Measurements from ENCODE around the gene DKK3.

Gene DKK3

DNA sequence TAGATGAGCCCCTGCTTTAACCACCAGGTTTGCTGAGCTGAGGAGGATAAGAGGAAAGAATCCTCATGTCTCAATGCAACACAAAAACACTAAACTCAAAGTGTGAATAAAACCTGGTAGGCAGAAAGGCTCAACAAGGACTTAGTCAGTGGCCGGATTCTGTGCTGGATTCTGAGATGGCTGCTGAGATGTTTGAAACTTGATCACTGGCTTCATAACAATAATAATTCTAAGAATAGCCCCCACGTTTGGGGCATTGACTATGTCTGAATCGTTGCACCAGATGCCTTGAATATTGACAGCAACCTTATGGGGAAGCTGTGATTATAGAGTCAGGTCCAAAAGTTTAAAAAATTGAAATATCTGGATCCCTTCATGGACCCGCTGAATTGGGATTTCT is 4.6 kb downstream of the DKK3 start:
- DNase-seq (ENCODE audit: low read depth) = no peak

DNA sequence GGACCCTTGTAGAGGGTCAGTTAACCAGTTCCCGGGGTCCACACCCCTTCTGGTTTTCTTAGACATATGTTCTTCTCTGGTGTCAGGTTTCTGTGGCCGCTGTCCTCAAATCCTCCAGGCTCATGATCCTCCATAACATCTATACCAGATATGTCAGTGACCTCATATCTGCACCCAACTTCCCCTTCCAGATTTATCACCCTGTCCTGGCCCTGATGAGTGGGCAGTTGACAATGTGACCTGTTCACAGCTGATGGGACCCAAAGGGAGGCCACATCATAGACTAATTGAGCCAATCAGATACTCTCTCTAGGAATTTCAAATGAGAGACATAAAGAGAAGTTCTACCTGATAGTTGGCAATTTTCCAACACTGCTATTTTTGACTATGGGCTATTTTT is 5.1 kb downstream of the DKK3 start:
- no peak for DNase-seq (ENCODE audit: low read depth)

DNA sequence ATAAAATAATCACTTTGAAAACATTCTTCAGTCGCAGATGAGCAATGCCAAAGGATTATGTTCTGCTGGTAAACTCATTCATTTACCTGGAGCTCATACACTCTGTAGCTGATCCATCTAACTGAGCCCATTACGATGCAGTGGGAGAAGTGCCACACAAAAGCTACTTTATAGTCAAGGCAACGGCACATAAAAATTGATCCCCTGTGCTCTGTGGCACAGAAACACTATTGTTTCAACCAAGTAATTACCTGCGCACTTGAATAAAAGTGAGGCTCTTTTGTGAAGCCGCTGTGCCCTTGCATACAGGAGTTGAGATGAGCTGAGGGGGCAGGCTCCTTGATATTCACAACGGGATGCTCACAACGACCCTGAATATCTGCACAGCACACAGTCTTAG is 7.2 kb downstream of the DKK3 start:
- no peak for DNase-seq (ENCODE audit: low read depth)

DNA sequence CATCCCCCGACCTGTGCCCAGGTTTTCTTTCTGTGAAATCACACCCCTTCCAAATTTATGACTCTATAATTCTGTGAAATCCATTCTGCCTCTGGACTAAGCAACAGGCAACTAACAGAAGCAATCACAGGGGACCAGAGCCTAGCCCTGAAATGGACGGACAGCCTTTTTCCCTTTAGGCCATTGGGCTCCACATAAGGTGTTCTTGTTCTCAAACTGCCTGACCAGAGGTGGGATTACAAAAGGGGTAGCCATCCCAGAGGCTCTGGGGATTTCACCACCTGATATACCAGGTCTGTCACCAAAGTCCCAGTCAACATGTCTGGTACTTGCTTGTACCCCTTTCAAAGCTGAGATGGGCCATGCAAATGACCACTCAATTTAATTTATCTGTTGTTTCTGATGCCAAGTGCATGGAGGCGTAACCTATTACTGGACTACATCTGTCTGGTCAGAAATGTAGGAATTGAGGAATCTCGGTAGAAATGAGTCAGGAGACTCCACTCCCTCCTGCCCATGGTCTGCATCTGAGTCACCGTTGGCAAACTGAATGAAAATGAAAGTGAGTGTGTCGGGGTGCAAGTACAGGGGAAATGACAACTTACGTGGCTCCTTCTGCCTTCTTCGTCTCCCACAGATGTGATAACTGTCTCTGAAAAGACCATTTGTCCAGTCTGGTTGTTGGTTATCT is 10.2 kb downstream of the DKK3 start:
- no peak for DNase-seq (ENCODE audit: low read depth)

DNA sequence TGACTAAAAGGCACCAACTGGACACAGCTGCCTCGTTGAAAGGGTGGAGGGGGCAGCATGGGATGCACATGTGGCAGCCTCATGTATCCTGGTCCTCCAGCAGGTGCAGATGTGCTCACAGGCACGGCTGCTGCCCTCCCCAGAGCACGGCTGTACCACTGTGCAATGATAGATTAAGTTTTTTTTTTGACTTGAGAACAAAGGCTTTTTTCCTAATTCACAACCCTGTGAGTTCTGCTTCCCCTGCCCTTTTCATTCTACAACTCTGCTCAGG is 11.4 kb downstream of the DKK3 start:
- DNase-seq (ENCODE audit: low read depth) = no peak

DNA sequence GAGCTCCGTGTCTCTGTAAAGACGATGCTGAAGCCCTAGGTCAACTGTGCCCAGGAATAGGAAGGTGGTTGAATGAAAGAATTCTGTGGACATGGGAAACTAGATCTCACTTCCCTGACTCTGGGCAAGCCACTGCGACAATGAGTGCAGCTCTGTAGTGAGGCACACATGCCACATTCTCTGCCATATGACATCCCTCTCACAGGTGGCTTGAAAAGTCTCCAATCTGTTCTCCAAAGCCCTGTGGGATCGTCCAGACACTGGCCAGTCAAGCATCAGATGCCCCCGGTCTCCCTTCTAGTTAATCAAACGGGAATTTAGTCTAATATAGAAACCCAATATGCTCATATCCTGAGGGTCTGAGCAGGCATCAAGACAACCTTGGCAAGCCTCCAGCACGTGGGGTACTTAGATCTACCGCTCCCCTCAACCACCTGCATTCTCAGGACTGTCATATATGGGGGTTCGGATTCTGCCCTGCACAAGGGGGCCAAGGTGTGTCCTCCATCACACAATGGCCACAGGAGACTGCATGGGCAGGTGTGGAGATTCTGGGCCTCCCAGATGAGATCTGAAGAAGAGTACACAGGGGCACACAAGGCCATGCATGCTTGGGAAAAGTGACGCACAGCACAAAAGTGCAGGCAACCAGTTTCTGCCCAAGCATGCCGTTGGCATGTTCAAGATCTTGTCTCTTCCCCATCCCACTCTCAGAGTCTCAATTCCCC is 11.9 kb downstream of the DKK3 start:
- no peak for DNase-seq (ENCODE audit: low read depth)

DNA sequence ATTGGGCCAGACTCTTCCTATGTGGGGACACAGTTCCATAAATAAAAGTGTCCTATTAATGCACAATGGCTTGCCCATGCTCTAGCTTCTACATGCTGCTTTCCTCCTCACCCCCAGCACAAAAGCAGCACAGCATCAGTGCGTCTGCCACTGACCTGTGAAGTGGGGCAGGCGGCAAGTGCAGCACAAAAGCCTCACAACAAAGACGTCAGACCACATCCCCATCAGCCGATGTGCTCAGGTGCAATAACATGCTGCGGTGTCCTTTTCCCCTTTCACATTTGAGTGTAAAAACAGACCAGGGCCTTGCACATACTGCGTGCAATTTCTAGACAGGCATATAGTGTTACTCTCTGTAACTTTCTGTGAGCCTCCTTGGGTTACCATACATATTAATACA is 12.8 kb downstream of the DKK3 start:
- no peak for DNase-seq (ENCODE audit: low read depth)

DNA sequence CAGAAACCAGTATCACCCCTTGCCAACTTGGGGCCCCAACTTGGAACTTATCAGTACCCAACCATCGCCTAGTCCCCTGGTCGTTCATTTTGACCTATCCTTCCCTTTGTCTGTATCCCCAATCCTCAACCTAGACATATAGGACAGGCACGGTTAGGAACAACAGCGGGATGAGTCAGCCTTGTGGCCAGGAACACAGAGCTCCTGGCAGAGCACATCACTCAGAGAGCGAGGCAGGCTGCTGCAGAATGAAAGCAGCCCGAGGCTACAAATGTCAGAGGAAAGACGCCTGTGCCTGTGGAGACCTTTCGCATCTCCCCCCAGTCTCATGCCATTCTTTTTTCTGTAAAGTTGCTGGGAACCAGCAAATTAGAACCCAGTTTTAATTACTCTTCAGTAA is 14.6 kb downstream of the DKK3 start:
- DNase-seq (ENCODE audit: low read depth) = no peak

DNA sequence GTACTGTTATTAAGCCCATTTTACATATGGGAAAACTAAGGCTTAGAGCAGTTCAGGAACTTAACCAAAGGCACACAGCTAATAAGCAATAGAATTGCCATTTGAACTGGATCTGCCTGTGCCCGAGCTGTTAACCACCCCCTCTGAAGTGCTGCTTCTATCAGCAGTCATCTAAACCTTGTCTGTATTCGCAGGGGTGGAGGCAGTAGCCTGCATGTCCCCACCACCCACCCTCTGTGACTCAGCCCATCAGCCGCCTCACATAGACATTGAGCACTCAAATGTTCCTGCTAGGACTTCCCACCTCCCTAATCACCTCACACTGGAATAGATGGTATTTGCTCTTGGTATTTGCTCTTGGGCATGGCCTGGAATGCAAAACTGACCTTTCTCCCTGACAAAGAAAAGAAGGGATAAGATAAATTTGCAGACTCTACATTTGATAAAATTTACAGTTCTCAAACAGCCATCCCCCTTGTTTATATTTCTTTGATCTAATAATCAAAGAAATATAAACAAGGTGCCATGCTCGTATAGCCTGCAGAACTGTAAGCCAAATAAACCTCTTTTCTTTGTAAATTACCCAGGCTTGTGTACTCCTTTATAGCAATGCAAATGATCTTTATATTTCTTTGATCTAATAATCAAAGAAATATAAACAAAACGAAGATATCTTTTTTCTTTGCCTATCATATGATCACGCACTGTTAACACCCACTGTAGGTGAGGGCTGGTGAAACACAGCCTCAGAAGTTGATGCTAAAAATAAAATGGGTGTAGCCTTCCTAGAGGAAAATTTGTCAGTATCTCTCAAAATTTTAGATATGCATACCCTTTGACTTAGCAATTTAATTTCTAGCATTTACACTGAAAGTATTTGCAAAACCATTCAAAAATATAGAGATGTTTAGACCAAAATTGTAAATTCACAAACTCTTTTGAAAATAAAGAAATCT is 15.9 kb downstream of the DKK3 start:
- no peak for DNase-seq (ENCODE audit: low read depth)

DNA sequence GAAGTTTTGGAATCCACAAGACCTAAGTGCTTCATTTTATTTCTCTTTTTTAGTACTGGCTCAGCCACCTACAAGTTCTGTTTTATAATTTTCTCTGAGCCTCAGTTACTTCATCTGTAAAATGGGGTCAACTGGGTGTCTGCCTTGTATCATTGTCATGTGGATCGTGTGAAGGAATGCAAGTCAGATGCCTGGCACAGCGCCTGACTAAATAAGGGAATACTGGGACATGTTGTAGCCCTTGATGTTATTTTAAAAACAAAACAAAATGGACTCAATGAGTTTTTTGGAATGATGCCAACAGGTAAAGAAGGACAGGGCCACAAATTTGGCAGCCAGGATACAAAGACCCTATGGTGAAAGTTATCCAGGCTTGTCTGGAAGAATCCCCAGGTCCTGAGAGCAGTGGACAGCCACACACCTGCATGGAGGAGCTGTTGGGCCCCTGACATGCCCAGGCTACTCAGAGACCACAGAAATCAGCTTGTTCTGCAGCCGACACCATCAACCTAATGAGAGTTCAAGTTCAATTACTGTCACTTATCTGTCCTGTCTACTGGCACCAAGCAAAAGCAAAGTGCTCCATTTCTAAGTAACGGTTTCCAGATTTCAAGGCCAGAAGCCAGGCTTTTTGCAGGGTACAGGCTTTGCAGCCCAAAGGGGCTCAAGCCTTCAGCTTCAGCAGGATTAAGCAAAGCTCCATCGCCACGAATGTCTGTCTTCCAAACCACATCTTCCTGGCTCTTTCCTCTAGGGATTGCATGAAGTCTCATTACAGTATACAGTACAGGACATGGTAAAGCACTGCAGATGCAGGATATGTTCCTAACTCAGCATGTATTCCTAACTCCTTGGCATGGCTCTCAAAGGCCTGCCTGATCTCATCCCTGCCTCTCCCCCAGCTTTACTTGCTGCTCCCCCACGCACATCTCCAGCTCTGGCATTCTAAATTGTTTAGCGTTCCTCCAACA is 18.4 kb downstream of the DKK3 start:
- DNase-seq (ENCODE audit: low read depth) = no peak

DNA sequence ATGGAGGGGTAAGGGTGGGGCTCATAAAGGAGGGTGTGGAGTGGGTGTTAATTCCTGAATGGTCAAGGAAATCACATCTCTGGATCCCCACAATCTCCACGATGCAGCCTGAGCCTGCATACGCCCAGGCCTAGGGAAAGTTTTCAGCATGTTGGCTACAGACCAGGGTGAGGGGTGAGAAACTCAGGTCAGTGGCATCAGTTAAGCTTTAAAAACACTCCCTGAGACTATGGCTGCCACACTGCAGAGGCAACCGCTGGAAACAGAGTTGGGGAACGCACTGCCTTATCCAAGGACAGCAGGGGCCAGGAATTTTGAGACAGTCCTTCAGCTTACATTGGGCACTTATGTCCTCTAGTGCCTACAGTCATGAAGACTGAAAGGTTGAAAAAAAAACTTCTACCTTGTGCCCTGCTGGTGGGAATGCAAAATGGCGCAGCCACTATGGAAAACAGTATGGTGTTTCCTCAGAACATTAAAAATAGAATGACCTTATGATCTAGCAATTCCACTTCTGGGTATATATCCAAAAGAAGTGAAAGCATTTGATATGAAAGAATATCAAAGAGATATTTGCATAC is 19.7 kb downstream of the DKK3 start:
- no peak for DNase-seq (ENCODE audit: low read depth)

DNA sequence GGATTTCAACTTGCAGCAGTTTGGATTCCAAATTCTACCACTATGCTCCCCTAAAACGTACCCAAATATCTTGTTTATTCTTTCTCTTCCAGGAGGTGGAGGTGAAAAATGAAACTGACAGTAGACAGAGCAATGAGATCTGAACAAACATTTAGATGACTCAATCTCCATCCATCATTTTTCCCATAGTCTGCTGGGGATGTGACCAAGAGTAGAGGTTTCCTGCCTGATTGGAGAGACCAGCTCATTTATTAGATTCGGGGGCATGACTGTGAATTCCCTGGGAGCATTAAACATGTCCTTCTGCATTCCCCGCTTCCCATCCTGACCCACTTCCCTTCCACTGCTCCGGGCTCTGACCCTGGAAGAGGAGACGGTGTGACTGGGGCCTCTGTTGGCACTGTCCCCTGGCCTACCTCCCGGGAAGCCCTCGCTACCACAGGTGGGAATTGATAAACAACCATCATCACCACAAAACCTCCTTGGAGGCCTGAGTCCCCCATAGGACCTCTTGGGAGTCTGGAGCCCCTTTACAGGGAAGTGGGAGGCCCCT is 20.3 kb downstream of the DKK3 start:
- DNase-seq (ENCODE audit: low read depth) = no peak

DNA sequence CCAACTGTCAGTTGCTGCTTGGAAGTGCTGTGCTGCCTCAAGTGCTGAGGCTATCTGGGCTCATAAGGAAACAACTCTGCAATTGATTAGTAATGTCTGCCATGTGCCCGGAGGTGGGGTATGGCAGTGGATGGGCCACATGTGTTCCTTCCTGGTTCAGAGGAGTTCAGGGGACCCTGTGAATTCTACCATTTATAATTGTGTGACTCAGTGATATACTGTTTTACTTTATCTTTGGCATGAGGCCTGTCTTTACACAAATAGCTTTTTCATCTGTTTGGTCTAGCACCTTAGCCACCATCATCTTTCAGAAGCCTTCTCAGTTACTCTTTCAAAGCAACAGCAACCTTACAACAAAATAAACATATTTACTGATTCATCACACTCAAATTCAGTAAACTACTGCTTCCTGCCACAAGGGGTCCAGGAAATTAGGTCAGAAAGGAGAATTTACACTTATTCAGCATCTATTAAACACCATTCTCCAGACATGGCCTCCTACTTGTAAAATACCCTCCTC is 20.9 kb downstream of the DKK3 start:
- DNase-seq (ENCODE audit: low read depth) = no peak

DNA sequence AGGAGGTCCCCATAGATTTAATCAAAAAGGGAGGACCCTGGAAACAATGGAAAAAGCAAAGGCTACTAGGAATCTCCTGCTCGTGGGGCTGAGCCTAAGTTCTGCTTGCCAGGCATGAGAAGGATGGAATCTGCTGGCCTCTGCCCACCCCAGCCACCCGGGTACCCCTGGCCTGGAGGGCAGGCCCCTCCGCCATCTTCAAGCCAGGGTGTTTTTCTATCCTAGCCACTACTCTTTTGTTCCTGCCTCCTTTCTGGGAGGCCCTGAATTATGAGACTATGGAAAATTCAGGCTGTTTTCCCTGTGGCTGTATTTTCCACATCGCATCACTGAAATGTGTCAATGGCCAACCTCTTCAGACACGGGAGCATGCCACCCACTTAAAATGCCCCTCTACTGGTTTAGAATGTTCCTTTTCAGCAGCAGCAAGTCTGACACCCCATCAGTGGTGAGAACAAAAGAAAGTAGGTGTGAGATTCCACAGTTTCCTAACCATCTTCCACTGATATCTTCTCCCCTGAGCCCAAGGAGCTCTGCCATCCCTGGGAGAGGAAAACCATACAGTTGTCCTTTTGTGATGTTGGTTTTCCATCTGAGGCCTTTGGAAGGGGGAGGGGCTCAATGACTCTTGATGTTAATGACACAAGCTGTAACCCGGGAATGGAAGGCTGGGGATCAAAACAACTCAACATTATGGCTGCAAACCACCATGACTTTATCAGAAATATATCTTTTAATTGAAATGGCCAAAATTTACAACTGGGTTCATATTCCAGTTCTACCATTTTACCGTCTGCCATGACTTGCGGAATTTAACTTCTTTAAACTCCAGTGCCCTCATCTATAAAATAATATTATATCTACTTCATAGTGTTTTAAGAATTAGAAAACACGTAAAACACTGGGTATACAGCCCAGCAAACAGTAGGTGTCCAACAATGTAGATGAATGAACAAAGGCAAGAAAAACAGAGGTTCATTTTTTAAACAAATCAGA is 22.2 kb downstream of the DKK3 start:
- no peak for DNase-seq (ENCODE audit: low read depth)

DNA sequence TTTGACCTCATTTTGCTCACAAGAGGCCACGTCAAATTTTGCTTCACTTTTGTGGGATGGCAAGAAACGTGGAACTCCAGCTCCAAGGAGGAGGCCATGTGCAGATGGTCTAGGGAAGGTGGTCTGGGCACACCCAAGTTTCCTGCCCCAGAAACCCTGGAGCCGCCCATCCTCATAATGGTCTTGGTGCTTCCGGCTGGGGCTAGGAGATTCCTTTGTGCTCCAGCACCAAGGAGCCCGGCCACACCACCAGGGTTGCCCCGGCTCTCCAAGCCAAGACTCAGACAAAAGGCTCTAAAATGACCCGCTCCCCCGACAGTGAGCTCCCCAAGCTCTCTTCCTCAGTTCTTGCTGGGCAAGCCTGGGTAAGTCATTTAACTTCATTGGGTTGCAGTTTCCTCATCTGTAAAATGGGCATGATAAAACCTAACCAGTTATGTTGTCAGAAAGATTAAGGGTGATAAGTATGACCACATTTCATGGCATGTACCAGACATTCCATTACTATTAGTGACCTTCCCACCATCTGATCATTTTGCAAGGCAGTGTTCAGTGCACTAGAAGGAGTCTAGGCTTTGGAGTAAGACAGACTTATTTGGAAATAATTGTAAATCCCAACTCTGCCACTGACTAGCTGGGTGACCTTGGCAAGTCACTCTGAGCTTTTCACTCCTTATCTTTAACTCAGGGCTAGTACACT is 23.3 kb downstream of the DKK3 start:
- no peak for DNase-seq (ENCODE audit: low read depth)

DNA sequence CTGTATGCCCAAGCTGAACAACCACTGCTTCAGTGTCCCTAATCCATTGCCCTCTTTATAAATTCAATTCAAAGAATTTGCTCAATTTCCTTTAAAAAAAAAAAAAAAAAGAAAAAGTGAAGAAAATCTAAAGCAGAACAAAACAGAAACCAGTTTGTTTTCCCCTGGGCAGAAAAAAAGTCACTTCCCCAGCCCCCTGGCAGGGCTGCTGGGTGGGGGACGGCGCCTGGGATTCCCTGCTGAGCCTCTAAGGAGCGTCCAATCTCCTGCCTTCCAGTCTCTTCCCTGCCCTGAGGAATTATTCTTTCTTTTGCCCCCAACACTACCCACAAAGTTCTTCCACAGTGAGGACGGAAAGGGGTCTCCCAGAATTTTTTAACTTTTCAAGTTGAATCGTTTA is 23.9 kb downstream of the DKK3 start:
- no peak for DNase-seq (ENCODE audit: low read depth)

DNA sequence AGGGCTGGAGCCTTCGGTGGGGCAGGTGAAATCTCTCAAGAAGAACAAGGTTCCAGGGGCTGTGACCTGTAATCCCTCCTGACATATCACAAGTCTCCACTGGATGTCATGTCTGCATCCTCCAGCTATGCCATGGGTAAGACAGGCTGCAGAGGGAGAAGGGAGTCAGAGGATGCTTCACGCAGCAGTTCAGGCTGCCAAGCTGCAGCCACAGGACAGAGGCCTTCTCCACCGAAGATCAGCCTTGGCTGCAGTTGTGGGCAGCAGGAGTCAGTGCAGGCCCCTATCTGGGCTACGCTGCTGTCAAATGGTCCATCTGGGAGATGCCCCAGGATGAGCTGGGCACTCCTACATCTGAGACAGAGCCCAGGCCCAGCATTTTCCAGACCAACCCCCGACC is 25.0 kb downstream of the DKK3 start:
- DNase-seq (ENCODE audit: low read depth) = no peak

DNA sequence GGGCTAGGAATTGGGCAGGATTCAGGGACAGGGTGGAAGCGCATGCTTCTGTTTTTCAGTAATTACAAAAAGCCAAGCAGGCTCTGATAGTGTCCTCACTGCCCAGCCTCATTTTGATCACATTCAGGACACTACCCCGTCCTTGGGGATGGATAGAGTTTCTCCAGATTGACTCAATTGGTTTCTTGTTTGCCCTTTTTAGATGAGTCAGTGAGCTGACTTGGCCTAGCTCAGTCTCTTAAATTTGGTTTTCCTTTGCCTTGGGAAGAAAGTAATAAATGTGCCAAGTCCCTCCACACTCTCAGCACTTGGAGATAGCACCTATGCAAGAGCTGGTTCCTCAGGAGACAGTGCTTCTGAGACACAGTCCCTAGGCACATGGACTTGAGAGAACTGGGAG is 25.5 kb downstream of the DKK3 start:
- DNase-seq (ENCODE audit: low read depth) = no peak

DNA sequence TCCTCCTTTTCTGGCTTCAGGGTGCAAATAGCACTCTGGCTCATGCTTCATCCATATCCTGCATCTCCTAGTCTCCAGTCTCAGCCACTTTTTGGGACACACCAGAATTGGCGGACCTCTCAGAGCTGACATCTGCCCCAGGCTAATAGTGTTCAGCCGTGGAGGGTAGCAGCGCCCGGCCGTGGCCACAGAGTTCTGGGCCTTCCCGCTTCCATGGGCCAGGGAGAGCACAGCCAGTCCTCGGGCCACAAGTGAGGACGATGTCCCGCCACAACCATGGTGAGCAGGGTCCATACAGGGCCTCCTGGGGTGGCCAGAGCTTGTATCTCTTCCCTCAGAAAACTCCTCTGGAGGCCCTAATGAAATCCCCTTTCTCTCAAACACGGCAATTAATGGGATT is 26.0 kb downstream of the DKK3 start:
- no peak for DNase-seq (ENCODE audit: low read depth)

All from activated T-cell treated with anti-CD3 and anti-CD28 coated beads for 24 hours (primary cell).